Neutrophil (primary cell): Measurements from ENCODE around the gene JAM2.

Source experiments
- H3K27ac ChIP-seq: fragments of 200-600 bp; sonication (generic); 2 replicates; pipeline ENCODE4 v1.5.1; 2016; ENCODE audit warnings: mild to moderate bottlenecking, moderate library complexity
- H3K27me3 ChIP-seq: fragments of 200-600 bp; sonication (generic); 2 replicates; pipeline ENCODE4 v1.6.0; 2016; ENCODE audit warnings: mild to moderate bottlenecking
- H3K36me3 ChIP-seq: fragments of 200-600 bp; sonication (generic); 2 replicates; pipeline ENCODE4 v1.5.1; 2017
- H3K4me1 ChIP-seq, 2 experiments: fragments of 200-600 bp in 1 of 2; sonication (generic) in 1 of 2; 1 replicate in 1 of 2; 2 replicates in 1 of 2; pipeline versions ENCODE4 v1.5.1 to v1.6.1; 2013 to 2016; ENCODE audit warnings: low read depth in 1 of 2, low read length in 1 of 2, mild to moderate bottlenecking in 1 of 2, moderate library complexity in 1 of 2; ENCODE audit not compliant: control insufficient read depth in 1 of 2, insufficient read depth in 1 of 2
- H3K4me3 ChIP-seq, 2 experiments: fragments of 200-600 bp in 1 of 2; sonication (generic) in 1 of 2; 1 replicate in 1 of 2; 2 replicates in 1 of 2; pipeline ENCODE4 v1.5.1; 2013 to 2016; ENCODE audit warnings: low read depth in 1 of 2, low read length in 1 of 2, mild to moderate bottlenecking in 1 of 2, moderate library complexity in 1 of 2
- H3K9me3 ChIP-seq: fragments of 200-600 bp; sonication (generic); 2 replicates; pipeline ENCODE4 v1.5.1; 2016
- TF ChIP-seq, protein P1 (sequence below): fragments of 200-600 bp; sonication (generic); IDR thresholded peaks from 2 replicates; pipeline ENCODE4 v1.5.1; 2016; ENCODE audit warnings: antibody characterized with exemption

Gene JAM2

DNA sequence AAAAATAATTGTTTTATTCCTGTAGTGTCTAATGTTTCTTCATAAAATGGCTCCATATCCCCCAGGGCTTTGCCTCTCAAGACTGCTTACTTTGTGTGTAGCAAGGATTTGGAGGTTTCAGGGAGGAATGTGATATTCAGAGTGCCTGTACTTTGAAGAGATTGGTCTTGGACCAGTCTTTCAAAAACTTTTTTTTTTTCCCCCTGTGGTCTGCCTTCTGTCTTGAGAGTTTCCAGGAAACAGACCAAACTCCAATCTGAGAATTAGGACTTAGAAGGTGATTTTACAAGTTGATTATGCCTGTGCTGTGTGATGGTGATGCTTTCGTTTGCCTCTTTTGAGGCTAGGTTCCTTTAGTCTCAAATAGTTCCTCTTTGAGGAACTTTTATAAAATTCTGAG is 121.6 kb downstream of the JAM2 start:
- TF ChIP-seq, protein P1, sequence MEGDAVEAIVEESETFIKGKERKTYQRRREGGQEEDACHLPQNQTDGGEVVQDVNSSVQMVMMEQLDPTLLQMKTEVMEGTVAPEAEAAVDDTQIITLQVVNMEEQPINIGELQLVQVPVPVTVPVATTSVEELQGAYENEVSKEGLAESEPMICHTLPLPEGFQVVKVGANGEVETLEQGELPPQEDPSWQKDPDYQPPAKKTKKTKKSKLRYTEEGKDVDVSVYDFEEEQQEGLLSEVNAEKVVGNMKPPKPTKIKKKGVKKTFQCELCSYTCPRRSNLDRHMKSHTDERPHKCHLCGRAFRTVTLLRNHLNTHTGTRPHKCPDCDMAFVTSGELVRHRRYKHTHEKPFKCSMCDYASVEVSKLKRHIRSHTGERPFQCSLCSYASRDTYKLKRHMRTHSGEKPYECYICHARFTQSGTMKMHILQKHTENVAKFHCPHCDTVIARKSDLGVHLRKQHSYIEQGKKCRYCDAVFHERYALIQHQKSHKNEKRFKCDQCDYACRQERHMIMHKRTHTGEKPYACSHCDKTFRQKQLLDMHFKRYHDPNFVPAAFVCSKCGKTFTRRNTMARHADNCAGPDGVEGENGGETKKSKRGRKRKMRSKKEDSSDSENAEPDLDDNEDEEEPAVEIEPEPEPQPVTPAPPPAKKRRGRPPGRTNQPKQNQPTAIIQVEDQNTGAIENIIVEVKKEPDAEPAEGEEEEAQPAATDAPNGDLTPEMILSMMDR, result no peak
- no peak overlapping the region for H3K27ac ChIP-seq
- H3K36me3 ChIP-seq, result peaks cover 76% of the 10 kb centered on the region
- no peaks in the 10 kb centered on the region for H3K27me3 ChIP-seq
- H3K4me1 ChIP-seq, result peaks cover 0 to 5% of the 10 kb centered on the region in 2 experiments
- no peaks in the 10 kb centered on the region for H3K9me3 ChIP-seq
- H3K4me3 ChIP-seq, result no peak overlapping the region

DNA sequence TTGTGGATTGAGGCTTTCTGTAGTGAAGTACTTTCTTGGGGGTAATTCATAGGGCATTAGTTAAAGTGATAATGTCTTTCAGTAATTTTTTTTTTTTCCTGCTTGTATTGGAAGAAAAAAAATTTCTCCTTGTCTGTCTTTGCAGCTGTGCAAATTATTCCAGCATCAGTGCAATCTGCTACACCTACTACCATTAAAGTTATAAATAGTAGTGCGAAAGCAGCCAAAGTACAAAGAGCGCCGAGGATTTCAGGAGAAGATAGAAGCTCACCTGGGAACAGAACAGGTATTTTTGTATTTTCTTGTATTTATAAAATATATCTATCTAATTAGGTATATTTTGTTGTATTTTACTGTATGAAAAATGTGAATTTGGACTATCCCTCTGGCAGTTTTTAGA is 125.0 kb downstream of the JAM2 start:
- Histone ChIP-seq H3K4me3 (no peak overlapping the region), H3K27ac (no peak overlapping the region), H3K9me3 (no peaks in the 10 kb centered on the region), H3K36me3 (peaks cover 74% of the 10 kb centered on the region), H3K27me3 (no peaks in the 10 kb centered on the region), H3K4me1 (peaks cover 0 to 5% of the 10 kb centered on the region in 2 experiments)
- TF ChIP-seq, protein P1, result no peak
